ENCODE measurements around the gene ZNF358. TPM values are rescaled to one million over a fixed set of nuclear protein-coding genes. Genes with fewer than 3 reads are reported as not detected.

The ZNF358 gene
- total and polyA plus RNA-seq, 2 donors (not counting 3 experiments of a cell fraction or from before 2014, with no cell fraction given) = 51.2 to 83.2 TPM

DNA sequence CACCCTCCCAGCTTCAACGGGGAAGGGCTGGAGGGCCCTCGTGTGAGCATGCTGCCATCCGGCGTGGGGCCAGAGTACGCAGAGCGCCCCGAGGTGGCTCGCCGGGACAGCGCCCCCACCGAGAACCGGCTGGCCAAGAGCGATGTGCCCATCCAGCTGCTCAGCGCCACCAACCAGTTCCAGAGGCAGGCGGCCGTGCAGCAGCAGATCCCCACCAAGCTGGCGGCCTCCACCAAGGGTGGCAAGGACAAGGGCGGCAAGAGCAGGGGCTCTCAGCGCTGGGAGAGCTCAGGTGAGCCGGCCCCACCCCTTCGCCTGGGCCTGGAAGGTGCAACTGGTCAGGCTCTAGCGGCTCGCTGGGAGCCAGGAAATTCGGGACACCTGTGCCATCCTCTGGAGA, 47.1 kb upstream of the ZNF358 start:
- CTCF ChIA-PET = no interaction called here
- FAIRE-seq = no peak
- BruUV-seq (replicated peaks) = no TSS peak

More for the DNA sequence above, 47.1 kb upstream of the ZNF358 start:
- TF ChIP-seq POLR2AphosphoS5 (IDR thresholded peaks at IDR 0.05; ENCODE audit: insufficient read depth, low read depth, low read length) (no peak), EZH2 (IDR thresholded peaks at IDR 0.05; ENCODE audit: borderline replicate concordance, low read depth, low read length, severe bottlenecking) (no peak), FOS (IDR thresholded peaks at IDR 0.05; ENCODE audit: borderline replicate concordance, insufficient read depth, low read length) (no peak), JUN (IDR thresholded peaks at IDR 0.05; ENCODE audit: borderline replicate concordance, insufficient read depth, insufficient read length, low read depth) (no peak), MYC (IDR thresholded peaks at IDR 0.05; ENCODE audit: low read depth, low read length) (no peak), GATA2 (IDR thresholded peaks at IDR 0.05; ENCODE audit: insufficient read depth, insufficient read length, low read depth, low read length) (no peak), POLR2A (IDR thresholded peaks at IDR 0.05; ENCODE audit: low read depth, low read length) (no peak)
- TF ChIP-seq, protein P1, sequence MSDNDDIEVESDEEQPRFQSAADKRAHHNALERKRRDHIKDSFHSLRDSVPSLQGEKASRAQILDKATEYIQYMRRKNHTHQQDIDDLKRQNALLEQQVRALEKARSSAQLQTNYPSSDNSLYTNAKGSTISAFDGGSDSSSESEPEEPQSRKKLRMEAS (IDR thresholded peaks at IDR 0.05; ENCODE audit: insufficient read depth, insufficient read length) = no peak
- TF ChIP-seq, protein P2, sequence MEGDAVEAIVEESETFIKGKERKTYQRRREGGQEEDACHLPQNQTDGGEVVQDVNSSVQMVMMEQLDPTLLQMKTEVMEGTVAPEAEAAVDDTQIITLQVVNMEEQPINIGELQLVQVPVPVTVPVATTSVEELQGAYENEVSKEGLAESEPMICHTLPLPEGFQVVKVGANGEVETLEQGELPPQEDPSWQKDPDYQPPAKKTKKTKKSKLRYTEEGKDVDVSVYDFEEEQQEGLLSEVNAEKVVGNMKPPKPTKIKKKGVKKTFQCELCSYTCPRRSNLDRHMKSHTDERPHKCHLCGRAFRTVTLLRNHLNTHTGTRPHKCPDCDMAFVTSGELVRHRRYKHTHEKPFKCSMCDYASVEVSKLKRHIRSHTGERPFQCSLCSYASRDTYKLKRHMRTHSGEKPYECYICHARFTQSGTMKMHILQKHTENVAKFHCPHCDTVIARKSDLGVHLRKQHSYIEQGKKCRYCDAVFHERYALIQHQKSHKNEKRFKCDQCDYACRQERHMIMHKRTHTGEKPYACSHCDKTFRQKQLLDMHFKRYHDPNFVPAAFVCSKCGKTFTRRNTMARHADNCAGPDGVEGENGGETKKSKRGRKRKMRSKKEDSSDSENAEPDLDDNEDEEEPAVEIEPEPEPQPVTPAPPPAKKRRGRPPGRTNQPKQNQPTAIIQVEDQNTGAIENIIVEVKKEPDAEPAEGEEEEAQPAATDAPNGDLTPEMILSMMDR (IDR thresholded peaks at IDR 0.05; ENCODE audit: extremely low read depth in 1 of 2, insufficient read depth in 1 of 2, low read depth in 1 of 2, low read length in 2 of 2) = no peak
- H3K4me3 ChIP-seq (replicated peaks in 1 of 3; ENCODE audit: insufficient read depth in 1 of 3, low read depth in 1 of 3, low read length in 3 of 3) = no peak overlapping the region
- intact Hi-C loops (cut with micrococcal nuclease) = no loop called here
- H3K27me3 ChIP-seq (ENCODE audit: control insufficient read depth in 2 of 2, insufficient read depth in 2 of 2, low read length in 2 of 2) = no peaks in the 10 kb centered on the region
- no peak overlapping the region for H3K27ac ChIP-seq (ENCODE audit: insufficient read depth, low read depth, low read length)
- H3K9me1 ChIP-seq (replicated peaks; ENCODE audit: control insufficient read depth, extremely low read depth, insufficient read depth, low read length) = no peaks in the 10 kb centered on the region
- H2AFZ ChIP-seq (ENCODE audit: low read depth, low read length) = no peak overlapping the region
- H4K20me1 ChIP-seq (replicated peaks; ENCODE audit: control insufficient read depth, extremely low read depth, insufficient read depth, low read length) = no peaks in the 10 kb centered on the region
- no peaks in the 10 kb centered on the region for H3K9me3 ChIP-seq (replicated peaks; ENCODE audit: control insufficient read depth, insufficient read depth, low read length)
- H3K79me2 ChIP-seq (ENCODE audit: control insufficient read depth, insufficient read depth, low read length) = no peaks in the 10 kb centered on the region
- peaks cover 2 to 11% of the 10 kb centered on the region in 2 experiments for H3K36me3 ChIP-seq (ENCODE audit: control insufficient read depth in 2 of 2, extremely low read depth in 1 of 2, insufficient read depth in 2 of 2, low read length in 2 of 2)
- POLR2A ChIA-PET = no interaction called here
- H3K4me2 ChIP-seq (ENCODE audit: insufficient read depth, low read length) = no peak overlapping the region
- H3K9ac ChIP-seq (replicated peaks; ENCODE audit: extremely low read depth, insufficient read depth, low read length) = no peak overlapping the region
- H3K4me1 ChIP-seq (ENCODE audit: control insufficient read depth, extremely low read depth, insufficient read depth, low read length) = no peaks in the 10 kb centered on the region
- dilution Hi-C loops (cut with MboI; ENCODE audit: extremely low pct_ligation_motif_present, low sequenced_read_pairs) = no loop called here
- no peak for DNase-seq (ENCODE audit: low read depth, low spot score)
